Stimulated activated CD4-positive, alpha-beta T cell treated with anti-CD3 and anti-CD28 coated beads, Interleukin-1b, Interleukin-23, amount 100 ng/mL, for 4 hours (primary cell): ENCODE results near the gene MDGA2.
"Not testable (repeated sequence)": the region's sequence is repeated elsewhere in the genome, so short reads cannot be mapped to it uniquely, and the experiment has no call there.

Source experiments
- DNase-seq, 2 donors: peaks; one replicate each; pipeline ENCODE4 v3.0.0-alpha.2; 2020; ENCODE audit warnings: low read depth in 2 of 2

The MDGA2 gene

GRCh38 chr14:46940611-46941010, 734.8 kb downstream of the MDGA2 start:
- DNase-seq, result no peak

- DNase-seq, result no peak
These were observed 754.9 kb downstream of the MDGA2 start for GRCh38 chr14:46920542-46920941.

GRCh38 chr14:46915539-46915938, 759.9 kb downstream of the MDGA2 start:
- not testable (repeated sequence) for DNase-seq

- DNase-seq, result no peak
These were observed 772.6 kb downstream of the MDGA2 start for GRCh38 chr14:46902837-46903236.

- DNase-seq, result no peak
These were observed 780.9 kb downstream of the MDGA2 start for GRCh38 chr14:46894476-46894875.

- no peak for DNase-seq
These were observed 788.3 kb downstream of the MDGA2 start for GRCh38 chr14:46887144-46887543.

- DNase-seq, result no peak
These were observed 789.8 kb downstream of the MDGA2 start for GRCh38 chr14:46885566-46885965.

GRCh38 chr14:46861753-46862152, 813.7 kb downstream of the MDGA2 start:
- DNase-seq, result no peak

GRCh38 chr14:46840944-46841720, 834.3 kb downstream of the MDGA2 start:
- no peak for DNase-seq

GRCh38 chr14:46820291-46820690, 855.1 kb downstream of the MDGA2 start:
- DNase-seq, result no peak

GRCh38 chr14:46819117-46819516, 856.3 kb downstream of the MDGA2 start:
- no peak for DNase-seq

GRCh38 chr14:46818147-46818546, 857.3 kb downstream of the MDGA2 start:
- no peak for DNase-seq

- no peak for DNase-seq
These were observed 882.3 kb downstream of the MDGA2 start for GRCh38 chr14:46793144-46793543.
